HG02623 (cell line): ENCODE data around the gene WDR83.
"Not testable (repeated sequence)": the region's sequence is repeated elsewhere in the genome, so short reads cannot be mapped to it uniquely, and the experiment has no call there.

Source experiments
- ATAC-seq: cut with Tn5 transposase; IDR thresholded peaks from one replicate; pipeline ENCODE4 v1.9.1; 2021; ENCODE audit warnings: moderate library complexity; ENCODE audit not compliant: unreplicated experiment

Gene WDR83

DNA sequence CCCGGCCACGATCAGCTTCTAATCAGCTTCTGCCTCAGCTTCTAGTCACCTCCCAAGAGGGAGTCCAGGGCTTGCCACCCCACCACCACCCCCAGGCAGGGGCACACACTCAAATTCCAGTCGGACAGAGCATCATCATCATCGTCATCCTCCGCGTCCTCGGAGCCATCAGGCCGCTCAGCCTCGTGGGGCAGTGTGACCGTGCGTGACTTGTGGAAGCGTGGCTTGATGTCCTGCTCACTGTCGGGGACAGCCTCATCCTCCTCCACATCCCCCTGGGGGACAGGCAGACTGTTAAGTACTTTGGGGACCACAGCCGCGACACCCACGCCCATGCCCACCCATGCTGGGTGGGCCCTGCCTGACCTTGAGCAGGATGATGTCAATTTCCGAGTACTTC, 44.6 kb downstream of the WDR83 start:
- ATAC-seq: no peak

DNA sequence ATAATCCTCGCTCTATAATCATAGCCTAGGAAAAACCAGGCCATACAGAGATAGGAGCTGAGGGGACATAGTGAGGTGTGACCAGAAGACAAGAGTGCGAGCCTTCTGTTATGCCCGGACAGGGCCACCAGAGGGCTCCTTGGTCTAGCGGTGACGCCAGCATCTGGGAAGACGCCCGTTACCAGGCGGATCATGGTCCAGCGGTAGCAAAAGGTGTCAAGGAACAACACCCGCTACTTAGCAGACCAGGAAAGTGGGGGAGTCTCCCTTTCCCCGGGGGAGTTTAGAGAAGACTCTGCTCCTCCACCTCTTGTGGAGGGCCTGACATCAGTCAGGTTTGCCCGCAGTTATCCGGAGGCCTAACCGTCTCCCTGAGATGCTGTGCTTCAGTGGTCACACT, 45.5 kb downstream of the WDR83 start:
- not testable (repeated sequence) for ATAC-seq

GRCh38 chr19:12713304-12713703, 46.7 kb downstream of the WDR83 start:
- ATAC-seq: not testable (repeated sequence)

DNA sequence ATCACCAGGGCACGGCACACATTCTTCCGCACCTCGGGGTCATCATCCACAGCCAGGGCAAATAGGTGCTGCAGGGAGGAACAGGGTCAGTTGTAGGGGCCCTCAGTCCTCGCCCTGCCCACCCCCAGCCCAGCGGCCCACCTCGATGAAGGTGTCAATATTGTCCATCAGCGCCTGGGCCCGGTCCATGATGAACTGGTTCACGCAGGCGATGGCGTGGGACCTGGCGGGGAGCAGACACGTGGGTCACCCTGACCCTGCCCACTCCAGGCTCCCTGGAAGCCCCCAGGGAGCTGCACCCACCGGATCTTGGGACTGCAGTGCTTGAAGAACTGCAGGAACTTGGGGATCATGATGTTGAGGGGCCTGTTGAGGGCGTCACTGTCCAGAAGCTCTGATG, 48.5 kb downstream of the WDR83 start:
- ATAC-seq: no peak

- no peak for ATAC-seq
These were observed 49.3 kb downstream of the WDR83 start for GRCh38 chr19:12715929-12716328.

GRCh38 chr19:12720296-12720695, 53.7 kb downstream of the WDR83 start:
- ATAC-seq: no peak

- ATAC-seq: no peak
These were observed 54.4 kb downstream of the WDR83 start for GRCh38 chr19:12720851-12721655.

- peak; percentile 7 for ATAC-seq
These were observed 55.3 kb downstream of the WDR83 start for GRCh38 chr19:12721656-12722565.

DNA sequence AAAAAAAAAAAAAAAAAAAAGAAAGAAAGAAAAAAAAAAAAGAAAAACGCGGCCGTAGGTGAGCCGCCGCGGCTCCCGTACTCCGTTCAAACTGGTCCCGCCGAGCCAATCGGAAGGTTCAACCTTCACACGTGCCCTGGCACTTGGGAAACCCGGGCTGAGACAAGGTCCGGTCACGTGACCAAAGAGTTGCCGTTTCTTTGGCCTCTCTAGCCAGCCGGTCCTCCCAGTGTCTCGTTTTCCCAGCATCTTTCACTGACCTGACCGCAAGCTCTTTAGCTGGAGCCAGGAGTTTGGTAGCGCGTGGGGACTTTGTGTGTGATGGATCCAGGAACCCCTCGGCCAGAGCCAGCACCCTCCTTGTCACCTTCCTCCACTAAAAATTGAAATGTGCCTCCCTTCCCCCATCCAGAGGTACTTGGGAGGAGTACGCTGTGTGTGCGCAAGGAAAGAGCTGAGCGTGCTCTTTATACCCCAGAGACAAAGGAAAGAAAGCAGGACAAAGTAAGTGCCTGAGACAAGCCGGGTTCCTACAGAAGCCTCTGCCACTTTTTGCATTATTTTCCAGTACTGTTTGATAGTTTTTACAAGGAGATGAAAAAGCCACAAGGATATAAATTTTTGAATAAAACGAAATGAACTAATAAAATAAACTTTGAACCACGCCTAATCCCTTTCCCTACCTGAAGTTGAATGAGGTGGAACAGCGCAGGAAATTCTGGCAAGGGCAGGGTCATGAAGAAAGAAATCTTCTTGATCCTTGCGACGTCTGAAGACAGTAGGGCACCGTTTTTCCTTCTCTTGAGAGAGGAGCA, 56.2 kb downstream of the WDR83 start:
- ATAC-seq: peak; percentile 55

DNA sequence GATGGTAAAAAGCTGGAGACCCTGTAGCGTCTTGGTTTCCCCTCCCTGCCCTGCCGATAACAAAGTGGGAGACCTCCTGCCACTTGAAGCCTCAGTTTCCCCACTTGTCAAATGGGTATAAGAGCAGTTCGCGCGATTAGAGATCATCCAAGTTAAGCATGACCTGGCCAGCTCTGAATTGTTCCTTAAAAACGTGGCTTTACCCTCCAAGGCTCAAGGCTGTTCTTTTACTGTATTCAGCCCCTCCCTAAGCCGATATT, 56.7 kb downstream of the WDR83 start:
- no peak for ATAC-seq

GRCh38 chr19:12723641-12724426, 57.2 kb downstream of the WDR83 start, which contains the start of gene TNPO2:
Gene TNPO2 (minus strand): TSS chr19:12723932. CDS start chr19:12720977, 2,955 bp downstream.
- no peak for ATAC-seq
